OCI-LY7 (cell line): ENCODE results near the gene POLR1A. TPM values are rescaled to one million over a fixed set of nuclear protein-coding genes. Genes with fewer than 3 reads are reported as not detected.

Experiments
- BruUV-seq: library from RNA; stranded (reverse); fragments of 400-500 nt; replicated peaks from 2 replicates; lab custom pipeline; 2021; lab: Mats Ljungman, UMichigan
- CTCF ChIA-PET: fragments of 300-600 bp; sonication (Branson Sonifier 250); formaldehyde crosslinking; loops from one replicate; lab custom pipeline; 2022; ENCODE audit warnings: antibody characterized with exemption; ENCODE audit not compliant: unreplicated experiment; lab: Charles Lee
- POLR2A ChIA-PET: fragments of 300-600 bp; sonication (Branson Sonifier 250); formaldehyde crosslinking; loops from one replicate; lab custom pipeline; 2022; ENCODE audit warnings: antibody characterized with exemption; lab: Charles Lee
- DNase-seq: peaks from one replicate; pipeline ENCODE4 v3.0.0-alpha.2; 2015; ENCODE audit warnings: low spot score
- H2AFZ ChIP-seq: fragments of 200-600 bp; sonication (generic), shearing (Covaris generic); 2 replicates; pipeline ENCODE4 v1.6.1; 2014; ENCODE audit warnings: mild to moderate bottlenecking, antibody characterized with exemption, low read length, moderate library complexity
- H3K27ac ChIP-seq: fragments of 200-600 bp; sonication (generic); 2 replicates; pipeline ENCODE4 v1.5.1; 2014; ENCODE audit warnings: mixed run types, low read depth, mild to moderate bottlenecking, moderate library complexity, low read length, inconsistent platforms; ENCODE audit not compliant: poor library complexity, severe bottlenecking
- H3K36me3 ChIP-seq: fragments of 200-600 bp; sonication (generic); 2 replicates; pipeline ENCODE4 v1.6.1; 2014; ENCODE audit warnings: mild to moderate bottlenecking, antibody characterized with exemption, low read length, moderate library complexity, mixed read lengths; ENCODE audit not compliant: insufficient read depth
- H3K4me1 ChIP-seq: fragments of 200-600 bp; sonication (generic); 2 replicates; pipeline ENCODE4 v1.5.1; 2014; ENCODE audit warnings: mild to moderate bottlenecking, low read length; ENCODE audit not compliant: insufficient read depth, poor library complexity, severe bottlenecking
- H3K4me2 ChIP-seq: fragments of 200-600 bp; sonication (generic); 2 replicates; pipeline ENCODE4 v1.6.1; 2014; ENCODE audit warnings: mild to moderate bottlenecking, low read length
- H3K4me3 ChIP-seq: fragments of 200-600 bp; sonication (generic); 2 replicates; pipeline ENCODE4 v1.5.1; 2014; ENCODE audit warnings: mild to moderate bottlenecking, low read depth, low read length; ENCODE audit not compliant: poor library complexity, severe bottlenecking
- H3K79me2 ChIP-seq: fragments of 200-600 bp; sonication (generic); 2 replicates; pipeline ENCODE4 v1.6.1; 2016; ENCODE audit warnings: low read depth, mild to moderate bottlenecking, low read length, moderate library complexity, mixed read lengths; ENCODE audit not compliant: insufficient read depth
- H3K9me2 ChIP-seq: fragments of 200-600 bp; sonication (generic); 2 replicates; pipeline ENCODE4 v1.6.1; 2016; ENCODE audit warnings: mild to moderate bottlenecking, low read length, mixed read lengths; ENCODE audit not compliant: insufficient read depth
- H3K9me3 ChIP-seq: fragments of 200-600 bp; sonication (generic); 2 replicates; pipeline ENCODE4 v1.6.1; 2014; ENCODE audit warnings: mild to moderate bottlenecking, mixed run types, low read length, mixed read lengths
- H4K20me1 ChIP-seq: fragments of 200-600 bp; sonication (generic); 2 replicates; pipeline ENCODE4 v1.6.1; 2014; ENCODE audit warnings: mild to moderate bottlenecking, antibody characterized with exemption, low read length, moderate library complexity, mixed read lengths; ENCODE audit not compliant: insufficient read depth
- CTCF ChIP-seq: fragments of 200-600 bp; sonication (generic); conservative IDR thresholded peaks from 2 replicates; pipeline ENCODE4 v1.5.1; 2014; ENCODE audit warnings: mild to moderate bottlenecking, antibody characterized with exemption, low read length, moderate library complexity, mixed read lengths
- EZH2phosphoT487 ChIP-seq: fragments of 200-600 bp; sonication (generic); IDR thresholded peaks from 2 replicates; pipeline ENCODE4 v1.6.1; 2018; ENCODE audit warnings: low read depth, borderline replicate concordance, mild to moderate bottlenecking, mixed run types, antibody characterized with exemption, low read length, moderate library complexity, mixed read lengths
- intact Hi-C: fragments of 100-400 bp; cut with micrococcal nuclease; formaldehyde crosslinking; loops from one replicate; pipeline ENCODE4 v1.10.0; 2022; ENCODE audit not compliant: unreplicated experiment
- total RNA-seq, 2 experiments: library from RNA; depleted of rRNA in 1 of 2; stranded (reverse); fragments of >200 nt in 1 of 2; shearing (Covaris generic) in 1 of 2; gene quantifications; 2 replicates each; pipeline ENCODE4 v1.2.3, GENCODE V29; 2014 to 2022

POLR1A gene
- total RNA-seq, 2 experiments from 2014 or later, result 17.5 to 53.3 TPM

- Histone ChIP-seq H3K9me2 (no peaks in the 10 kb centered on the region), H4K20me1 (no peaks in the 10 kb centered on the region), H3K4me3 (no peak overlapping the region), H3K9me3 (no peaks in the 10 kb centered on the region), H3K4me1 (no peaks in the 10 kb centered on the region), H3K4me2 (no peak overlapping the region), H2AFZ (no peak overlapping the region), H3K79me2 (no peaks in the 10 kb centered on the region), H3K36me3 (peaks cover 87% of the 10 kb centered on the region), H3K27ac (no peak overlapping the region)
- BruUV-seq, result no TSS peak
- intact Hi-C loops, result no loop called here
- ChIA-PET POLR2A (no interaction called here), CTCF (no interaction called here)
- DNase-seq, result no peak
- TF ChIP-seq CTCF (no peak), EZH2phosphoT487 (no peak)
Observed at GRCh38 chr2:86027196-86027921, 78.3 kb downstream of the POLR1A start.

GRCh38 chr2:86026744-86027065, 79.0 kb downstream of the POLR1A start:
- peaks cover 80% of the 10 kb centered on the region for H3K36me3 ChIP-seq
- CTCF ChIA-PET, result no interaction called here

More at GRCh38 chr2:86026744-86027065, 79.0 kb downstream of the POLR1A start:
- Histone ChIP-seq H3K79me2 (no peaks in the 10 kb centered on the region), H3K9me3 (no peaks in the 10 kb centered on the region), H3K9me2 (no peaks in the 10 kb centered on the region), H3K4me1 (no peaks in the 10 kb centered on the region), H4K20me1 (no peaks in the 10 kb centered on the region), H3K4me3 (no peak overlapping the region), H2AFZ (no peak overlapping the region), H3K27ac (no peak overlapping the region), H3K4me2 (no peak overlapping the region)
- no TSS peak for BruUV-seq
- intact Hi-C loops, result no loop called here
- TF ChIP-seq EZH2phosphoT487, result no peak
- no peak for TF ChIP-seq CTCF
- DNase-seq, result no peak
- POLR2A ChIA-PET, result no interaction called here
